ENCODE measurements around the gene IFITM5. TPM values are rescaled to one million over a fixed set of nuclear protein-coding genes. Genes with fewer than 3 reads are reported as not detected.

Gene IFITM5
- total and polyA plus RNA-seq, 2 of the 8 experiments (the other 6 are each of a cell fraction or from before 2014, with no cell fraction given): not detected

DNA sequence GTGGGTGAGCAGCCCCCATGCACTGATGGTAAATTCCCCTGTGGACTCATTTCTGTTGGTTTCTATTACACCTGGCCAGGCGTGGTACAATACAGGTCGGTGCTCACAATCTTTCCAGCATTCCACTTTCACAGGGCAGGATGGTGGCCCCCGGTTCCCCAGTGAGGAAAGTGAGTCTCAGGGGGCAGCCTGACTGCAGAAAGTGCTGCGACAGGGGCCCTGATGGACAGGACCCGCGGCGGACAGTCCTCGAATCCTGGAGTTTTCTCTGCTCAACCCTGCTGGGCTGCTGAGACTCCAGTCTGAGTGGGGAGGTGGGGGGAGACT lies 13.5 kb downstream of the IFITM5 start:
- Histone ChIP-seq H2BK20ac (ENCODE audit: low read length) (no peak overlapping the region), H3K9me3 (ENCODE audit: insufficient read depth in 2 of 2, low read depth in 1 of 2, low read length in 1 of 2) (peaks cover 0 to 3% of the 10 kb centered on the region in 2 experiments; a peak in 1 of 4 replicates), H4K5ac (ENCODE audit: insufficient read length, low read depth, low read length) (no peak overlapping the region), H2BK12ac (ENCODE audit: low read depth, low read length) (no peak overlapping the region), H3K79me1 (ENCODE audit: low read depth, low read length) (0 out of 2 replicates have a peak, but pooled peaks cover 4% of the 10 kb centered on the region), H3K9ac (replicated peaks in 1 of 4; ENCODE audit: extremely low read depth in 1 of 4, low read depth in 3 of 4, low read length in 3 of 4) (no peak overlapping the region), H3K4me2 (ENCODE audit: insufficient read depth in 1 of 2, low read depth in 2 of 2, low read length in 2 of 2) (no peak overlapping the region), H4K91ac (replicated peaks; ENCODE audit: insufficient read length, low read length) (no peak overlapping the region), H3K14ac (ENCODE audit: insufficient read length) (no peak overlapping the region), H3K4ac (replicated peaks; ENCODE audit: insufficient read length, low read depth, low read length) (no peak overlapping the region), H3K18ac (ENCODE audit: extremely low read depth, low read length) (peak overlapping the region; percentile 48; the same call in 1 of the 2 replicates), H3K27ac (ENCODE audit: low read depth, low read length) (no peak overlapping the region), H3K23me2 (ENCODE audit: low read depth, low read length) (peaks cover 5% of the 10 kb centered on the region; the same call in 1 of the 2 replicates), H3K23ac (ENCODE audit: insufficient read length) (no peak overlapping the region), H2BK15ac (ENCODE audit: low read length) (no peak overlapping the region), H2AFZ (ENCODE audit: low read length) (no peak overlapping the region), H3K36me3 (ENCODE audit: control insufficient read depth in 2 of 4, insufficient read depth in 4 of 4, low read length in 3 of 4) (no peaks in the 10 kb centered on the region; a peak in 1 of 8 replicates), H3K79me2 (ENCODE audit: control insufficient read depth in 1 of 2, insufficient read depth in 2 of 2, low read length in 2 of 2) (no peaks in the 10 kb centered on the region), H3K56ac (replicated peaks; ENCODE audit: insufficient read length, low read depth, low read length) (no peak overlapping the region), H2BK120ac (replicated peaks; ENCODE audit: low read depth, low read length) (no peak overlapping the region), H3K4me1 (replicated peaks in 1 of 4; ENCODE audit: control insufficient read depth in 3 of 4, insufficient read depth in 4 of 4, low read length in 3 of 4) (peaks cover 0 to 28% (median 21%) of the 10 kb centered on the region in 4 experiments; a peak in 6 of 7 replicates), H2BK5ac (ENCODE audit: low read depth, low read length) (no peak overlapping the region), H4K8ac (ENCODE audit: extremely low read depth, insufficient read depth, low read length) (no peak overlapping the region), H4K20me1 (replicated peaks in 1 of 2; ENCODE audit: control insufficient read depth in 1 of 2, insufficient read depth in 2 of 2, low read length in 2 of 2) (no peaks in the 10 kb centered on the region), H2AK5ac (ENCODE audit: low read depth, low read length) (0 out of 2 replicates have a peak overlapping the region, but pooled peaks have one; percentile 6), H3K4me3 (ENCODE audit: extremely low read depth in 1 of 4, insufficient read depth in 2 of 4, low read depth in 3 of 4, low read length in 4 of 4) (no peak overlapping the region), H3K27me3 (replicated peaks in 1 of 4; ENCODE audit: control insufficient read depth in 3 of 4, extremely low read depth in 1 of 4, insufficient read depth in 3 of 4, low read length in 3 of 4) (peaks cover 5 to 16% (median 13%) of the 10 kb centered on the region in 4 experiments; a peak in 6 of 7 replicates)
- ChIA-PET CTCF (ENCODE audit: partially characterized antibody) (interaction anchor here (3.9 to 8.6 kb wide), 2 partner anchors 34 to 35 kb away, joined by 30 to 88 read pairs; no protein-coding TSS in a partner anchor), POLR2A (ENCODE audit: partially characterized antibody) (interaction anchor here (1.1 to 7.7 kb wide), 5 partner anchors 9 to 86 kb away, joined by 3 to 51 read pairs (median 8); partner anchors contain the start of genes IFITM2 and IFITM5)
- DNase-seq (ENCODE audit: low read depth in 1 of 2, low spot score in 2 of 2): peak in 1 of 2 experiments; percentile 30
- no peak for FAIRE-seq
- WGBS, 2 experiments (ENCODE audit: extremely low coverage in 1 of 2, insufficient coverage in 1 of 2, insufficient read length in 1 of 2, insufficient replicate concordance in 2 of 2, low coverage in 1 of 2, low lambda C conversion rate in 2 of 2, missing lambda C conversion rate in 1 of 2): 93% methylated on average over 8 of the region's 8 CpGs; no CpG with 5 or more reads in 1 of the 2 experiments
- TF ChIP-seq ASH2L (IDR thresholded peaks at IDR 0.05; ENCODE audit: low read length) (no peak), SP4 (IDR thresholded peaks at IDR 0.05; ENCODE audit: low read length) (no peak), BACH1 (IDR thresholded peaks at IDR 0.05; ENCODE audit: low read length) (no peak), BRCA1 (IDR thresholded peaks at IDR 0.05; ENCODE audit: low read depth, low read length) (no peak), KDM4A (IDR thresholded peaks at IDR 0.05; ENCODE audit: low read depth, low read length, severe bottlenecking) (no peak), JUND (IDR thresholded peaks at IDR 0.05; ENCODE audit: low read length) (no peak), GTF2F1 (IDR thresholded peaks at IDR 0.05; ENCODE audit: borderline replicate concordance, low read depth, low read length) (no peak), EGR1 (IDR thresholded peaks at IDR 0.05; ENCODE audit: borderline replicate concordance, low read depth, low read length) (no peak), POLR2AphosphoS5 (IDR thresholded peaks at IDR 0.05; ENCODE audit: low read depth, low read length) (no peak), TBP (IDR thresholded peaks at IDR 0.05; ENCODE audit: low read depth, low read length) (no peak), TAF1 (IDR thresholded peaks at IDR 0.05; ENCODE audit: low read depth, low read length) (no peak), KDM1A (IDR thresholded peaks at IDR 0.05; ENCODE audit: borderline replicate concordance, low read length) (no peak), KDM5A (IDR thresholded peaks at IDR 0.05; ENCODE audit: low read length) (no peak), NANOG (IDR thresholded peaks at IDR 0.05; ENCODE audit: insufficient read depth, low read depth, low read length, poor library complexity, severe bottlenecking) (no peak)
- TF ChIP-seq, protein P1, sequence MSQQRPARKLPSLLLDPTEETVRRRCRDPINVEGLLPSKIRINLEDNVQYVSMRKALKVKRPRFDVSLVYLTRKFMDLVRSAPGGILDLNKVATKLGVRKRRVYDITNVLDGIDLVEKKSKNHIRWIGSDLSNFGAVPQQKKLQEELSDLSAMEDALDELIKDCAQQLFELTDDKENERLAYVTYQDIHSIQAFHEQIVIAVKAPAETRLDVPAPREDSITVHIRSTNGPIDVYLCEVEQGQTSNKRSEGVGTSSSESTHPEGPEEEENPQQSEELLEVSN (IDR thresholded peaks at IDR 0.05): no peak
